Left renal cortex interstitium (tissue), 4 donors: ENCODE data around the gene GBA2. TPM values are rescaled to one million over a fixed set of nuclear protein-coding genes. Genes with fewer than 3 reads are reported as not detected.

ENCODE experiments used
- DNase-seq, 4 donors: peaks; one replicate each; pipeline ENCODE4 v3.0.0-alpha.2; 2013; ENCODE audit warnings: low read depth in 4 of 4, low spot score in 2 of 4, missing footprints in 1 of 4
- polyA plus RNA-seq, 4 donors: library from polyadenylated mRNA; unstranded; fragments of 120-200 nt; gene quantifications; one replicate each; pipeline ENCODE4 v1.2.1, GENCODE V29; 2013; ENCODE audit not compliant: insufficient read length in 4 of 4

GBA2 gene
- polyA plus RNA-seq, 4 donors: 91.6 to 145 (median 116) TPM

DNA sequence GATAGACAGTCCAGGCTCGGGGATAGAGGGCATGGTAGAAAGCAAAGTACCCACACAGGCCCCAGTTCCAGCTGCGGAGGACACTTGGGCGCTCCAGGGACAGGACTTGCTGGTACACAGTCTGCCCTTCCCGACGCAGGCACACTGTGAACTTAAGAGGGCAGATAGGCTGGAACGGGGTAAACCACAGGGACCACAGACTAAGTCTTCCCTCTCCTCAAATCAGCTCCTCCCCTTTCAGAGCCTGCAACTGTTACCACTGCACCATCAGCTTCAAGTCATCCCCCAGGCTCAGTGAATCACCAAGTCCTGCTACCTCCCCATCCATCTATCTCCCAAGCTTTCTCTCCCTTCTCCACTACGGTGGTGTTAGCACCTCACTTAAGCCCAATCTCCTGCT, 7.3 kb downstream of the GBA2 start:
- DNase-seq: no peak

DNA sequence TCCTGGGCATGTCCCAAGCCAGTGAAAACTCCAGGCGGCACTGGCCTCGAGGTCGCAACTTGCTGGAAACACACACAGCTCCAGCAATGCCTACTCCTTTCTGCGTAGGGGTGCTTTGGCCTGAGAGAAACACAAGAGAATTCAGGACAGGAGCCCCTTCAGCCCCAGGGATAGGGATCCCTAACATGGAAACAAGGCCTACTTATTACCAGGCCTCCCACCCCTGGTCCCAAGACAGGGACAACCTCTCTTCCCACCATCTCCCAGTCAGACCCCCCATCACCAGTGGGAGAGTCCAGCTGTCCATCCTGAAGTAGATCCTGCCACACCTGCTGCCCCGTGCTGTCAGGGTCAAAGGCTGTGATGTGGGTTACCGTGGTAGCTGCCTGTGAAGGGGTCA, 8.8 kb downstream of the GBA2 start:
- DNase-seq: no peak

DNA sequence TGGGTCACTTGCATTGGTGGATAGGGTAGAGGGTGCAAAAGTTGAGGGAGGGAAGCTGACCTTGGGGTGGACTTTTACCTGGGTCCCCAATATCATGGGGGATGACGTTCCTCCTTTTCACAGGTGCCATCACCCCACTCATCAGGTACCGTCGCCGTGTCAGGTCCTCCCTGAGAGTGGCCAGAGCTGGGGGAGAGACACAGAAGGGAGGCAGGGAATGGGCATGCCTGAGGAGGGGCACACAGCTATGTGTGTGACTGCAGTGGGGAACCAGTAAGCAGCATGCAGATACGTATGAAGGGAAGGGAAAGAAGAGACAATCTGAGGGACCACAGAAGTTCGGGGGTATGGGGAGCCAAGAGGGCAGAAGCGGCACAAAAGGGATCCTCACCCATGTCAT, 10.1 kb downstream of the GBA2 start:
- no peak for DNase-seq

DNA sequence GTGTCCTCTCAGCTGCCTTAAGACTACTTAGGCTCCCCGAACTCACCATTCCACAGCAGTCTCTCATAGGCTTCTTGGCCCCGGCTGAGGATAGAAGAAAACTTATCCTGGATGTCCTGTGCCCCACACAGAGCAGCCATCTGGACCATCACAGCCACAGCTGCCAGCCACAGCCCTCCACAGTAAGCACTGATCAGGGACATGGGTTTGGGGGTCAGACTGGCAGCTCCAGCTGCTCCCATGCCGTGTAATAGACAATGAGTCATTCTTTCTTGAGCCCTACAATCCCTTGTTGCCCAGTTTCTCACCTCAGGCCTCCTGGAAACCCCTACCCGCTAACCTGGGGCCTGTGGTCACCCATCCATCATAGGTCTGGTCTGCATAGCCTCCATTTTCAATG, 10.8 kb downstream of the GBA2 start:
- DNase-seq: no peak

DNA sequence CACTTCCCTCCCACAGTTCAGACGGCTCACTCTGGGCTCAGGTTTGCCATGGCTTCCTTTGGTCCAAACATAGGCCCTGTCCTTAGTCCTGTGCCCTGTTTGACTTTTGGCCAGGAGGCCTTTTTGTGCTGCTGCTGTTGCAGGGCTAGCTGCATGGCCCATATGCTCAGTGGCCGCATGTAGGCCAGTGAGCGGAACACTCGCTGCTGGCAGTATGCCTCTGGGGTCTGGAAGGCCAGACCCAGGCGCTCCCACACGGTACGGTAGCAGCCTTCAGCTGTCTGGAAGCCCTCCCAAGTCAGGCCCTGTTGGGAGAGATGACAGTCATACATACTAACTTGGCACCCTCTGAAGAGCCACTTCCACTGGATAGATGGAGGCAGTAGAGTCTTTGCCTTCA, 11.9 kb downstream of the GBA2 start:
- no peak for DNase-seq

DNA sequence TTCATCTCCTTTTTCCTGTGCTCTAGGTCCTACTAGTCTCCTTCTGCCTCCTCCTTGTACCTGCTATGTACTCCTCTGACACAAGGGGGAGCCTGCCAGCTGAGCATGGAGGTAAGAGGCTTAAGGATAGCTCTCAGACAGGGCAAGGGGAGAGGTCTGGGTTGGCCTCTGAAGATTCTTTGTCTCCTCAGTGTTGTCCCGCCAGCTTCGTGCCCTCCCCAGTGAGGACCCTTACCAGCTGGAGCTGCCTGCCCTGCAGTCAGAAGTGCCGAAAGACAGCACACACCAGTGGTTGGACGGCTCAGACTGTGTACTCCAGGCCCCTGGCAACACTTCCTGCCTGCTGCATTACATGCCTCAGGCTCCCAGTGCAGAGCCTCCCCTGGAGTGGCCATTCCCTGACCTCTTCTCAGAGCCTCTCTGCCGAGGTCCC, 12.8 kb downstream of the GBA2 start:
- peak in 1 of 4 donors; percentile 44 for DNase-seq

DNA sequence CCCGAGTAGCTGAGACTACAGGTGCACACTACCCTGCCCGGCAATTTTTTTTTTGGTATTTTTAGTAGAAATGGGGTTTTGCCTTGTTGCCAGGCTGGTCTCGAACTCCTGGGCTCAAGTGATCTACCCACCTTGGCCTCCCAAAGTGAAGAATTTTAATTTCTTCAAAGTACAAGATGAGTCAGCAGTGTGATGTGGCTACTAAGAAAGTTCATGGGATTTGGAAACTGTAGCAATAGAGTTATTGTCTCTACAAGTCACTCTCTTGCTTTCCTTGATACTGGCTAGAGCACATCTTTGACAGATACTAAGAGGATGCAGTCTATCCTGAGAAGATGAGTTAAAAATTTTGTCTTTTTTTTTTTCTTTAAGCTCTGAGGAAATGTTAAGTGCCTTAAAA, 14.9 kb downstream of the GBA2 start:
- DNase-seq: no peak

DNA sequence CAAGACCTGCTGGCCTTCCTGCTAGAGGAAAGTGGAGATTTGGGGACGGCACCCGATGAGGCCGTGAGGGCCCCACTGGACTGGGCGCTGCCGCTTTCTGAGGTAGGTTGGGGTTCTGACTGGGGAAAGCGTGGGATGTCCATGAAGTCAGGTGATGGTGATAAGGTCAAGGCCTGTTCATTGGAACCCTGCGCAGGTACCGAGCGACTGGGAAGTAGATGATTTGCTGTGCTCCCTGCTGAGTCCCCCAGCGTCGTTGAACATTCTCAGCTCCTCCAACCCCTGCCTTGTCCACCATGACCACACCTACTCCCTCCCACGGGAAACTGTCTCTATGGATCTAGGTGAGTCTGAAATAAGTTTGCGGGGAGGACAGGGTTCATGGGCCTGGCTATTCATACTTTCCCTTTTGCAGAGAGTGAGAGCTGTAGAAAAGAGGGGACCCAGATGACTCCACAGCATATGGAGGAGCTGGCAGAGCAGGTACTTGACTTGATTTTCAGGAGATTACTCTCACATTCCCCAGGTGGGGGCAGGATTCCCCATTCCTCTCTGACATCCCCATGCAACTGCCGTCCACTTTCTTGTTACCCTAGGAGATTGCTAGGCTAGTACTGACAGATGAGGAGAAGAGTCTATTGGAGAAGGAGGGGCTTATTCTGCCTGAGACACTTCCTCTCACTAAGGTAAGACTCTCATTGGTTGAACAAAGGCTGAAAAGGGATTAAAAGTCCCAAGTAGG, 16.1 kb downstream of the GBA2 start:
- DNase-seq: no peak

DNA sequence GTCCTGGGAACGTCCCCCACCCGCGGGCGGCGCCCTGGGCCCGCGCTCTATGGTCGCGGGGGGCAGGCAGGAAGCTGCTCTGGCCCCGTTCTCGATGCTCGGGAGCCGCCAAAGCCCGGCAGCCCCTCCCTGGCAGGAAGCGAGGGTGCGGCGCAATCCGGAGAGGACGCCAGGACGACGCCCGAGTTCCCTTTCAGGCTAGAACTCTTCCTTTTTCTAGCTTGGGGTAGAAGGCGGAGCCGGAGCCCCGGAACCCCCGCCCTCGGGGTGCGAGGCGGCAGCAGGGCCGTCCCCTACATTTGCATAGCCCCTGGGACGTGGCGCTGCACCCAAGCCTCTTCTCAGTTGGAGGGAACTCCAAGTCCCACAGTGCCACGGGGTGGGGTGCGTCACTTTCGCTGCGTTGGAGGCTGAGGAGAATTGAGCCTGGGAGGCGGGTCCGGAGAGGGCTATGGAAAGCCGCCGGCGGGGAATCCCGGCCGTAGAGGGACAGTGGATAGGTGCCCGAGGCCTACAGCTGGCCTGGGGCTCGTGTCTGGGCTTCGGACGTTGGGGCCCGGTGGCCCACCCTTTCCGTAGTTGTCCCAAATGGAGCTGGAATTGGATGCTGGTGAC, 16.7 kb downstream of the GBA2 start, which contains the start of the genes CREB3 and TLN1:
TSS of gene CREB3 (plus strand) at position 482 of the 615 bp plus-strand sequence. CDS start at position 589, 107 bp downstream.
TSS of gene TLN1 (minus strand) at position 11 of the 615 bp plus-strand sequence. CDS start 6,501 bp downstream, outside the sequence.
- peak; percentile 89 to 96 (median 90) for DNase-seq

DNA sequence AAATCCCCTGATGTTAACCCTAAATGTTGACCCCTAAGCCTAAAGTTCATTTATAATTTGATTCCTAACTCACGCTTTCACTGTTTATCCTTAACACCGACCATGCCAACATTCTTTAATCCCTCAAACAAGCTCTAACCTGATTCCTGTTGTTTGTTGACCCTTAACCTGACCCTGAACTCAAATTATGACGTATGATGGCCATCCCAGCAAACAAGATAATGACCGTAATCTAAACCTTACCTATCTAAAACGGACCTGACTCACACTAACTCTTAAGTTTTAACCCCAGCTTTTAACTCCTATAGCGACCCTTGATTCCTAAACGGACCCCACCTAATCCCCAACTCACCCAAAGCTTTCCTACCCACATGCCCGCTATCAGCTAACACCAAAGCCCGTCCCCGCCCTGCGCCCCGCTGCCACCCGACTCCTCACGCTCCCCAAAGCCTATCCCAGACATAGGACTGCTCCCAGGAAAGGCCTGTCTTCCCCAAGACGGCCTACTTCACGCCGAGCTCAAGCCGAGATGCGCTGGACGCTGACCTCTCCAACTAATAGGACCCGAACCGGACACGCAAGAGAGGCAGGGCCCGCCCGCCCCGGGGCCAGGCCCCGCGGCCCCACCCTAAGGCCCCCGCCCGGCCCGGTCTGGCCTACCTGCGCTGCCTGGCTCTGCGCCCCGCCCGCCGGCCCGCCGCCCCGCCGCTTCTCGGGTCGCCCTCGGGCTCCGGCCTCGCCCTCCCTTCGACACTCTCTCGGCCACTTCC, 17.4 kb downstream of the GBA2 start:
- no peak for DNase-seq

DNA sequence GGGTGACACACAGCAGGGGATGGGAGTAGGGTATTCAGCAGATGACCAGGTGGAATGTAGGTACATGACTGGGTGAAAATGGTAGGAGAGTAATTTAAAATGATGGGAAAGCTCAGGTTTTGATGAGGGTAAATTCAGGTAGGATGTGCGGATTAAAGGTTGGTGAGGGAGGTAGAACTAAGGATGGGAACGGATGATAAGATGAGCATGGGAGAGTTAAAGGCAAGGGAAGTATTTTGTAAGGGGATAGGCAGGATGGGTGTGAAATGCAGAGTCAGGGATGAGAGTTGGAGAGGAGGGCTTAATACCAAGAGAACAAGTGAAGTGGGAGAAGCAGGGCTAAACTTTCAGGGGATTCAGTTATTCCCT, 18.6 kb downstream of the GBA2 start:
- no peak for DNase-seq

DNA sequence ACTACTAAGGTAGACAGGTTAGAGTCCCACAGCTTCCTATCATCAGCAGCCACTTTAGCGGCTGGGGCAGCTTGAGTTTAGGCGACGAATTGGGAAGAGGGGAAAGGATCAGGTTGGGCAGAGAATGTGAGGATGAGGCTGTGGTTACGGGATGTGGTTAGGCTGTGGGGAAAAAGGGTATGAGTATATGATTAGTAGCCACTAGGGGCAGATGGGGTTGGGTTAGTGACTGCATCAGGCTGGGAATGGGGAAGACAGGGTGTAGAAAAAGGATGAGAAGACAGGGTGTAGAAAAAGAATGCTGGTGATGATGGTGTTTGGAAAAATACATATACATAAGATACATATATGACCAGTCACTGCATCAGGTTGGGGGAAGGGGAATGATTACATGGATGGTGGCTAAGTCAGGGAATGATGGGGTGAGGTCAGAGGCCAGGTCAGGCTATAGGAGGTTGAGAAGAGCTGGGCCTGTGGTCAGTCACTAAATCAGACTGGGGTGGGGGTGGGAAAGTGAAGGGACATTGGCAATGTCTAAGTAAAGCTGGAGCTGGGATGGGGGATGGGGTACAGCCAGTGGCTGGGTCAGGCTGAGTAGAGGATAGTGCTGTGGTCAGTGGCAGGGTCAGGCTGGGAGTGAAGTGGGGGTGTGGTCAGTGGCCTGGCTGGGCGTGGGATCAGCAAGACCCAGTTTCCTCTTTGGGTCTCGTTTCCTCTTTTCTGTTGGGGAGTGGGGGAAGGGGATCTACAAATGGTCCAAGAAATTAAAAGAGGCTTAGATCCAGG, 19.1 kb downstream of the GBA2 start:
- DNase-seq: no peak

DNA sequence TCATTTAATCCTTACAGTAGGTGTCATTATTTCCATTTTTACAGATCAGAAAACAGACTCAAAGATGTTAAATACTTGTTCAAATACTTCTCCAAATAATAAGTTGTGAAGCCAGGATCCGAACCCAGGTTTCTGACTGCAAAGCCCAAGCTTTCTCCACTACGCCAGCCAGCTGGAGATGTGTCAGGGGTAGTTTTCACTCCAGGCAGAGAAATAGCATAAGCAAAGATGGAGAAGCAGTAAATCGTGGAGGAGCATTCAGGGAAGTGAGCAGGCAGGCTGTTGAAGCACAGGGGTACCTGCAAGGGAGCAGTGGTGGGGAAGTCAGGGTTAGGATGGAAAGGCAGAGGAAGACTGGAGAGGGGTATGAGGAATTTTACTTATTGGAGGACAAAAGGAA, 19.9 kb downstream of the GBA2 start:
- DNase-seq: no peak

DNA sequence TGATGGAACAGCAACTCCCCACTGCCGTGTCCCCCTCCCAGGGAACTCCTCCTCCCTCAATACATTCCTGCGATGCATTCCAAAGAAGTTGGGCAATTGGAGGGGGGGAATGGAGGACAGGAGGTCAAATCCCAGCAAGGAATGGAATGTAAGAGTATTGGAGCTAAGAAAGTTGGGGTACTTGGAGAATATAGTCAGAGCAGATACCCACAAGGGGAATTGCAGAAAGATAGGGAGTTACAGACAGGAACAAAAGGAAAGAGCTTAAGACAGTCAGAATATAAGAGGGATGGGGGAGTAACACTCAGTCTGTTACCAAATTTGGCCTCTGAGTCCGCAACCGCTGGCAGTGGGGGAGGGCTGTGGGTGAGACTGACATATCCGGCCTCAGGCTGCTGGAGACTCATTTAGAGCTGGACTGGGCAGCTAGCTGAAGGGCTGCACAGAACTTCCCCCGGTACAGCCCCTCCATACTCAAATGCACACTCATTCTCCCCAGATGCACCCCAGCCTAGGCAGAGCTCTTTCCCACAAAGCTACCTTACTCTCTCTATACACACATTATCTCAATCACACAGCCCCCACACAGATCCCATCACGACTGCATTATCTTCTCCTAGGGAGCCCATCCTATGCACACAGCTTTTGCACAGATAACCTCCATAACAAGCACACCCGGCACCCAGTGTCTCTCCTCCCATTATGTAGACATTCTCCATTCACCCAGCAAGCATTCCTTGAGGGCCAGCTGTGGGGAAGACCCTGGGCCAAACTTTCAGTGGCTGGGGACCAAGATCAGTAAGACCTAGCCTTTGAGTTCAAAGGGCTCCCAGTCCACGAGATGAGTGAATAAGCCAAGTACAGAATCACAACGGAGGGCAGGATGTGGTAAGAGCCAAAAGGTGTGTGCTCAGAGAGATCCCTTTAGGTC, 20.7 kb downstream of the GBA2 start:
- DNase-seq: peak in 1 of 4 donors; percentile 60

DNA sequence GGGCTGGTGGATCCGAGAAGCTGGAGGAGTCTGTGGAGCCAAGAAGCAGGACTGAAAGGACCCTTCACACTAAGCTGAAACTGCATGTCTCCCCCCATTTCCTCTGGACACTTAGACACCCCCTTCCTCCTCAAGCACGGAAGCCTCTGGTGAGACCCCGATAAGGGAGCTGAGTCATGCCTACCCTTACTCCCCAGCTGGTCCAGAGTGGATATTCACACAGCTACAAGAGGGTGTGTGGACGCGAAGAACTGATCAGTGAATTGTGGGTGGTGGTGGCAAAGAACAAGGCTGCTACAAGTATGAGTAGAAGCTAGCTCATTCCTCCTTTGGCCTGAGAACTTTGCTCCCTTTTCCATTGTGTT, 21.4 kb downstream of the GBA2 start:
- DNase-seq: no peak

DNA sequence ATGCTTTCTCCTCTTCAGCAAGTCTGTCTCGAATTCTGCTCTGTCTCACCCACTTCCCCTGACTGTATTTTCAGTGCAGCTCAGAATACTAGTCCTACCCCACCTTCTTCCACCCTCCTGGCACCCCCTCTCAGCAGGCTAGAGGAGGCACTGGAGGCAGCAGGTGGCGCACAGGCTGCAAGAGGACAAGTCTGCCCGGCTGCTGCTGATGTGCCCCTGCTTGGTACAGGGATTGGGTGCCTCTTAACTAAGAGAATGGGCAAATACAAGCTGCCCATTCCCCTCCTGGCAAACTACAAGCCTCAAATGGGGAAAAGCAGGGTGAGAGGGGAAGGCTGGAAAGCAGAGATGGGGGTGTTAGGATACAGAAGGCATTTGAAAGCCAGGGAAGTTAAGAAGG, 22.1 kb downstream of the GBA2 start:
- DNase-seq: no peak

DNA sequence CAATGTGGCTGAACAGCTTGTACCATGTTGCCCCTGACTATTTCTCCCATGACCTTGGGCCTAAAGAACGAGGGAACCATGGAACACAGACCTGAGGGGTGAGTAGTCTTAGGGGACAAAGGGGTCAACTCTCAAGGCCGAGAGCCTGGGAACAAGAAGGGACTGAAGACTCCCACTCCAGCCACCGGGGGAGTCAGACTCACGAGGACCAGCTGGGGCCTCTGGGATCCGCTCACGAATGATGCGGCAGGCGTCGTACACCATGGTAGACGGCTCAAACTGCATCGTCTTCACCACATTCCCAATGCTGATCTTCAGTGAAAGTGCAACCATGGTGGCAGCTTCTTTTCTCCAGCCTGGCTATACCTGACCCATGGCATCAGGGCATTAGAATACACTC, 23.7 kb downstream of the GBA2 start:
- DNase-seq: no peak

DNA sequence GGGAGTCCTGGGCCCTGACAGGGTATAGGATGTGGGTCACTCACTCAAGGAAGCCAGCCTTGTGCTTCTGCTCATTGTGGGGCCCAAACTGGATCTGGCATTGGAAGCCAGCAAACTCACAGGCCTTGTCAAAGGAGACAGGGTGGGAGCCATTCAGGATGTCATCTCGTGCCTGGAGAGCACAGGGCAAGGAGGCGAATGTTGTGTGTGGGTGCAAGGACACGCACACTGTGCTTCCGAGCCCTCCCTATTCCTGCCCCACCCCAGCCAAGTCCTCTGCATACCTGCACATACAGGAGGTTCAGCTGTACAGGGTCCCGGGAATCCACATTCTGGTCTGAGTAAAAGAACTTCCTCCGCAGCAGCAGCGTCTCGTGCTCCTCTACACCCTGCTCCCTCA, 25.1 kb downstream of the GBA2 start:
- no peak for DNase-seq

DNA sequence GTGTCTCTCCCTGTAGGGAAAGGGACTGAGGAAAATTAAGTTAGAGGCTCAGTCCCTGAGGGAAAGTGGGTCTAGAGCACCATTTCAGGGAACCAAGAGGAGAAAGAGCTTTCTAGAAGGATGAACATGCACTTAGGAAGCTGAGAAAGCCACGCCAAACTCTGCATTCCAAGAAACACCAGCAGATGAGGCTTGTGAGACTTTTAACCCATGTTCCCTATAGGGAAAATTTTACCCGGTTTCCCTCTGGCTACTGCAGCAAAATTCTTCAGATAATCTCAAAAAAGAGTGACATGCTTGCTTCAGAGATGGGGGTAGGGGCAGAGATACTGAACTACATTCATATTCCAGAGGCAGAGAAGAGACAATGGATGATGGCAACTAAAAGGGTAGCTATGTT, 25.6 kb downstream of the GBA2 start:
- DNase-seq: no peak

DNA sequence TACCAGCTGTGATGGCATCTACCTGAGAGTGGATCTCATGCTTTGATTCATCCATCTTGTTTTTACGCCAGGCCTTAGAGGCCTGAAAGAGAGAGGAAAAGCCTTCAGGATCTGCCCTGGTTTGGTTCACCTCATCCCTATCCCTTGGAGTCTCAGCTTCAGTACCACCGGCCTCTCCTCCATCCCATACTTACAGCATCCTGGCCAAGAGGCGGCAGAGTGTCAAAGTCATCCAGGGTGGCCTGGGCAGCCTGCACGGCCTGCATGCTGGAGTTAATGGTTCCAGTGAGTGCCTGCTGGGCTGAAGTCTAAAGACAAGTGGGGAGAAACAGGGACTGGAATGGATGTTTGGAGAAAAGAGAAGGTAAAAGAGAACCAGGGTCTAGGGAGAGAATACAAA, 29.5 kb downstream of the GBA2 start:
- DNase-seq: no peak
